Suprapubic skin (tissue), 4 donors: ENCODE data around the gene WDFY4. TPM values are rescaled to one million over a fixed set of nuclear protein-coding genes. Genes with fewer than 3 reads are reported as not detected.

Source experiments
- DNase-seq, 2 donors: peaks; one replicate each; pipeline ENCODE4 v3.0.0-alpha.2; 2019; ENCODE audit warnings: low spot score in 2 of 2
- H3K27ac ChIP-seq: fragments of 200-600 bp; sonication (generic); one replicate; pipeline ENCODE4 v1.5.1; 2019
- H3K27me3 ChIP-seq: fragments of 200-600 bp; sonication (generic); one replicate; pipeline ENCODE4 v1.5.1; 2019
- H3K36me3 ChIP-seq: fragments of 200-600 bp; sonication (generic); one replicate; pipeline ENCODE4 v1.5.1; 2019
- H3K4me1 ChIP-seq: fragments of 200-600 bp; sonication (generic); one replicate; pipeline ENCODE4 v1.5.1; 2019
- H3K4me3 ChIP-seq: fragments of 200-600 bp; sonication (generic); one replicate; pipeline ENCODE4 v1.5.1; 2019; ENCODE audit warnings: mild to moderate bottlenecking
- H3K9me3 ChIP-seq: fragments of 200-600 bp; sonication (generic); one replicate; pipeline ENCODE4 v1.5.1; 2019
- EP300 ChIP-seq: sonication (generic); formaldehyde crosslinking; IDR thresholded peaks from one replicate; pipeline ENCODE4 v1.6.1; 2017; ENCODE audit warnings: antibody characterized with exemption
- POLR2A ChIP-seq, 2 donors: fragments of 450-650 bp; IDR thresholded peaks; one replicate each; pipeline ENCODE4 v1.6.1; 2017; ENCODE audit warnings: antibody characterized with exemption in 2 of 2, mild to moderate bottlenecking in 2 of 2, moderate library complexity in 2 of 2
- POLR2AphosphoS5 ChIP-seq, 3 donors: sonication (generic); formaldehyde crosslinking; IDR thresholded peaks; one replicate each; pipeline ENCODE4 v1.6.1; 2017; ENCODE audit warnings: antibody characterized with exemption in 3 of 3
- WGBS: methylation state at CpG from one replicate; pipeline ENCODE4 v1.1.5; 2018; 5-methylcytosine and 5-hydroxymethylcytosine counted together
- total RNA-seq, 4 donors: library from RNA; depleted of rRNA; stranded (reverse); fragments of >200 nt; gene quantifications; one replicate each; pipeline ENCODE4 v1.1.0, GENCODE V29; 2016
- TF ChIP-seq, protein P1 (sequence below), 2 donors: fragments of 200-600 bp in 1 of 2; fragments of 450-650 bp in 1 of 2; sonication (generic) in 1 of 2; IDR thresholded peaks; one replicate each; pipeline ENCODE4 v1.5.1; 2016 to 2019; ENCODE audit warnings: antibody characterized with exemption in 2 of 2, mild to moderate bottlenecking in 1 of 2, moderate library complexity in 1 of 2

Gene WDFY4
- total RNA-seq, 4 donors from 2014 or later = 0.57 to 2.9 (median 1.0) TPM

DNA sequence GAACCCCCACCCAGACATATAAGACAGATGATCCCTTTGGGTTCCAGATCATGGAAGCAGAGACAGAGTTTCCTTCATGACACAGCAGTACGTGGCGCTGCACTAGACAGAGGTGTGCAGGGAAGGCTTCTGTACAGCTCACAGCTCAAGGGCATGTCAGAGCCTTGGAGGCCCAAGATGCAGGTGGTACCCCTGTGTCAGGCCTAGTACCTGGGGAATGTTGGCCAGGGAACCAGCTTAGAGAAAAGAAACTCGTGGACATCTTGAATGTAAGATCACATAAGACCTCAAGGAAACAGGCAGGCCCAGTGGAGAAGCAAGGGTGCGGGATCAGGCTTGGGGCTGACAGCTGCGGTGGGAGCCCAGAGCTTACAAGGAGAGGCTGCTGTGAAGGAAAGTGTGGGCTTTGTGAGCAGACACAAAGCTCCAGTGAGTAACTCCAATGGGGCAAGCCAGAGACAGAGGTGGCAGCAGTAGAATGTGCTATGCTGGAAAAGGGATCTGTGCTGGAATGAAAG, 91.4 kb downstream of the WDFY4 start:
- 87% methylated on average over 5 of the region's 5 CpGs for WGBS
- Histone ChIP-seq H3K4me3 (no peak overlapping the region), H3K36me3 (no peaks in the 10 kb centered on the region), H3K27ac (no peak overlapping the region), H3K27me3 (no peaks in the 10 kb centered on the region), H3K4me1 (no peaks in the 10 kb centered on the region), H3K9me3 (no peaks in the 10 kb centered on the region)
- TF ChIP-seq, protein P1, sequence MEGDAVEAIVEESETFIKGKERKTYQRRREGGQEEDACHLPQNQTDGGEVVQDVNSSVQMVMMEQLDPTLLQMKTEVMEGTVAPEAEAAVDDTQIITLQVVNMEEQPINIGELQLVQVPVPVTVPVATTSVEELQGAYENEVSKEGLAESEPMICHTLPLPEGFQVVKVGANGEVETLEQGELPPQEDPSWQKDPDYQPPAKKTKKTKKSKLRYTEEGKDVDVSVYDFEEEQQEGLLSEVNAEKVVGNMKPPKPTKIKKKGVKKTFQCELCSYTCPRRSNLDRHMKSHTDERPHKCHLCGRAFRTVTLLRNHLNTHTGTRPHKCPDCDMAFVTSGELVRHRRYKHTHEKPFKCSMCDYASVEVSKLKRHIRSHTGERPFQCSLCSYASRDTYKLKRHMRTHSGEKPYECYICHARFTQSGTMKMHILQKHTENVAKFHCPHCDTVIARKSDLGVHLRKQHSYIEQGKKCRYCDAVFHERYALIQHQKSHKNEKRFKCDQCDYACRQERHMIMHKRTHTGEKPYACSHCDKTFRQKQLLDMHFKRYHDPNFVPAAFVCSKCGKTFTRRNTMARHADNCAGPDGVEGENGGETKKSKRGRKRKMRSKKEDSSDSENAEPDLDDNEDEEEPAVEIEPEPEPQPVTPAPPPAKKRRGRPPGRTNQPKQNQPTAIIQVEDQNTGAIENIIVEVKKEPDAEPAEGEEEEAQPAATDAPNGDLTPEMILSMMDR (IDR thresholded peaks at IDR 0.05) = no peak
- TF ChIP-seq EP300 (no peak), POLR2AphosphoS5 (IDR thresholded peaks at IDR 0.05) (no peak), POLR2A (IDR thresholded peaks at IDR 0.05) (no peak)
- DNase-seq = no peak

DNA sequence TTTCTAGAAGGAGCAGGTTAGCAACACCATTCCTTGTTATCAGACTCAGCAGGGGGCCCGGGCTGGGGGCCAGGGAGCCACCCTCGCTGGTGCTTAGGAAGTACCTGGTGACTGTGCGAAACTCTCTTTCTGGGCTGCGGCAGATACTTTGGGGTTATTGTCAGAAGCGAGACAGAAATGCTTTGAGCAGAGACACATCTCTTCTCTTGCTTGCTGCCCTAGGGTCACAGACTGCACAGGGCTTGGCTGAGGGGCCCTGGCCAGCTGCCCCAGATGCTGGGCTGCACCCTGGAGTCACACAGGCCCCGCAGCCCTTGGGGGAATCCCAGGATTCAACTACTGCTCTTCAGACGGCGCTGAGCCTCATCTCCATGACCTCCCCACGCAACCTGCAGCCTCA, 91.9 kb downstream of the WDFY4 start:
- H3K36me3 ChIP-seq = no peaks in the 10 kb centered on the region
- H3K9me3 ChIP-seq = no peaks in the 10 kb centered on the region
- no peak for DNase-seq
- H3K27ac ChIP-seq = no peak overlapping the region
- 80% methylated on average over 7 of the region's 9 CpGs for WGBS
- TF ChIP-seq POLR2AphosphoS5 (IDR thresholded peaks at IDR 0.05) = no peak
- TF ChIP-seq, protein P1 (IDR thresholded peaks at IDR 0.05) = no peak
- no peak for TF ChIP-seq EP300
- no peak for TF ChIP-seq POLR2A (IDR thresholded peaks at IDR 0.05)
- no peaks in the 10 kb centered on the region for H3K4me1 ChIP-seq
- no peaks in the 10 kb centered on the region for H3K27me3 ChIP-seq
- no peak overlapping the region for H3K4me3 ChIP-seq

DNA sequence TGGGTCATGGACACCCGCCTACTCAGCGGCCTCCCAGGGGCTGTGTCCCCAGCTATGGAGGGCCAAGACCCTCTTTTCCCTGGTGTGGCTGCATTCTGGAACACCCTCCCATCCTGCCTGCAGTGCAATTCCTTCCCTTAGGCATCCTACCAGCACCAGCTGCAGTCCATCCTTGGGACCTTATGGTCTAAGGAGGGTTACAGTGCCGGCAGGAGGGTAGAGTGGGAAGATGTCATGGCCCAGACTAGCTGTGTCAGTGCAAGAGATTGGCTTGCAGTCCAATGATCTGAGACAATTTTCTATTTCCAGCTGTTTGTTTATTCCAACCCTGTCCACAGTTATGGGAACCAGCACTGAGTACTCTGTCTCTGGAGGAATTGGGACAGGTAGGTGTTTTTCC, 92.4 kb downstream of the WDFY4 start:
- H3K4me1 ChIP-seq = no peaks in the 10 kb centered on the region
- H3K4me3 ChIP-seq = no peak overlapping the region
- no peaks in the 10 kb centered on the region for H3K36me3 ChIP-seq
- 92% methylated on average over 2 of the region's 3 CpGs for WGBS
- no peaks in the 10 kb centered on the region for H3K9me3 ChIP-seq
- no peak for TF ChIP-seq POLR2AphosphoS5 (IDR thresholded peaks at IDR 0.05)
- TF ChIP-seq EP300 = no peak
- no peak for TF ChIP-seq POLR2A (IDR thresholded peaks at IDR 0.05)
- TF ChIP-seq, protein P1 (IDR thresholded peaks at IDR 0.05) = no peak
- no peaks in the 10 kb centered on the region for H3K27me3 ChIP-seq
- DNase-seq = no peak
- no peak overlapping the region for H3K27ac ChIP-seq

DNA sequence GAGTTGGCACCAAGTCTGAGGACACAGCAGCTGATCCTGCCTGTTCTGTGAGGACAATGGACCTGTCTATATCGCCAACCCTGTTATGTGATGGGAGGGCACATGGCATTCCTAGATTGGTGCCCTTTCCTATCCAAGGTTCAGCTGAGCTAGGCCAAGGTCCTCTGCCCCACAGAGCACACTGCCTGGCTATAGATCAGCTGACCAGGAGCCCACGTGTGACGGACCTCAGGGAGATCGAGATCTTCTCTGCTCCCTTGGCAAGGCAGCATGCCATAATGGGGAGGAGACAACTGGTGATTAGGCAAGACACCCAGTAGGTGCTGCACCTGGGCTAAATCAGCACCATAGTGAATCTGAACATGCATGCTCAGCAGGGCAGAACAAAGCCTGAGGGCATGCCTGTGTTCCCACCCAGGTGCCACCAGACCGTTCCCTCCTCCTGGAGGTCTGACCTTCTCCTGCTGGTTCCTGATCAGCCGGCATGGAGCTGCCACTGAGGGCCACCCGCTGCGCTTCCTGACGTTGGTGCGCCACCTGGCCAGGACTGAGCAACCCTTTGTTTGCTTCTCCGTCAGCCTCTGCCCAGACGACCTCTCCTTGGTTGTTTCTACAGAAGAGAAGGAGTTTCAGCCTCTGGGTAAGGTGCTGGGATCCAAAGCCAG, 93.7 kb downstream of the WDFY4 start:
- WGBS = 91% methylated on average over 8 of the region's 12 CpGs
- no peaks in the 10 kb centered on the region for H3K9me3 ChIP-seq
- no peak overlapping the region for H3K27ac ChIP-seq
- no peak for DNase-seq
- no peaks in the 10 kb centered on the region for H3K4me1 ChIP-seq
- H3K27me3 ChIP-seq = no peaks in the 10 kb centered on the region
- H3K4me3 ChIP-seq = no peak overlapping the region
- no peaks in the 10 kb centered on the region for H3K36me3 ChIP-seq
- TF ChIP-seq POLR2AphosphoS5 (IDR thresholded peaks at IDR 0.05) (no peak), POLR2A (IDR thresholded peaks at IDR 0.05) (no peak), EP300 (no peak)
- TF ChIP-seq, protein P1 (IDR thresholded peaks at IDR 0.05) = no peak

DNA sequence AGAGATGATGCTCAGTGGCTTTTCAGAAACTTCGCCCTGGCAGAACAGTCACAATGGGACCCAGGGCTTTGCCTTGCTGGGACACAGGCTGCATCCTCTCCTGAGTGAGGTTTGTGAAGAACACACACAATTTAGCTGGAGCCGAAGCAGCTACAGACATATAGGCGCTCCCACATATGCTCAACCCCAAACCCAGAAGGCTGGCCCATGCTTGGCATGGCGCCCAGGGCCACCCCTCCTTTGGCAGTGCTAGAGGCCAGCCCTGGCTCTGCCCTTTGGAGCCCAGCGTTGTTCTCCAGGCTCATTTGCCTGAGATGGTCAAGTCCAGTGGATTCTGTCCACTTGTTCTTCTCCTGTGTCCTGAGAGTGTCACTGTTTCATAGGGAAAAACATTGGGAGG, 94.4 kb downstream of the WDFY4 start:
- H3K9me3 ChIP-seq = no peaks in the 10 kb centered on the region
- no peaks in the 10 kb centered on the region for H3K4me1 ChIP-seq
- no peaks in the 10 kb centered on the region for H3K36me3 ChIP-seq
- TF ChIP-seq, protein P1 (IDR thresholded peaks at IDR 0.05) = no peak
- TF ChIP-seq EP300 = no peak
- TF ChIP-seq POLR2AphosphoS5 (IDR thresholded peaks at IDR 0.05) = no peak
- TF ChIP-seq POLR2A (IDR thresholded peaks at IDR 0.05) = no peak
- H3K27ac ChIP-seq = no peak overlapping the region
- no peak for DNase-seq
- no peaks in the 10 kb centered on the region for H3K27me3 ChIP-seq
- 80% methylated on average over 4 of the region's 5 CpGs for WGBS
- no peak overlapping the region for H3K4me3 ChIP-seq
